ENCODE data around the gene KLF16.

KLF16 gene

GRCh38 chr19:1823539-1824251 lies 39.7 kb downstream of the KLF16 start:
- ChIA-PET CTCF (interaction anchor here (1.7 kb wide), 1 partner anchor 15 kb away, joined by 4 read pairs; no protein-coding TSS in a partner anchor), POLR2A (no interaction called here)
- TF ChIP-seq FOXM1 (IDR thresholded peaks at IDR 0.05; ENCODE audit: borderline replicate concordance) (no peak), SUZ12 (IDR thresholded peaks at IDR 0.05) (no peak), CTBP1 (IDR thresholded peaks at IDR 0.05; ENCODE audit: borderline replicate concordance) (no peak), PKNOX1 (IDR thresholded peaks at IDR 0.05) (no peak), HDGF (IDR thresholded peaks at IDR 0.05; ENCODE audit: borderline replicate concordance) (no peak), NFRKB (IDR thresholded peaks at IDR 0.05) (no peak)
- DNase-seq (ENCODE audit: extremely low spot score) = no peak

DNA sequence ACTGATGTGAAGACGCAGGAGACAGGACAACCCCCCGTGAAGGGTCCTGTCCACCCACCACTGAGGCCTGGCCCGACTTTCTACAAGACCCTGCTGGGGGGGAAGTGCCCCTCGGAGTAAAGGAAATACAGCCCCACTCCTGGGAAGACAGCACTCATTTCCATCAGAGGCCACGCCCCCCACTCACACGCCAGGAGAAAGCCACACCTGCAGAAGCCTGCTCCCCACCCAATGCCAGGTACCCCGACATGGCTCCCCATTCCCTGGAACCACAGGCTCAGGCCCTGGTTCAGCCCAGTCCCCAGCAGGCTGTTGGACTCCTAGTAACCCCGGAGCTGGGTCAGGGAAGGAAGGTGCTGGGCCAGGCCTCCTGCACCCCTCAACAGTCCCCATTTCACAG lies 40.4 kb downstream of the KLF16 start:
- ChIA-PET POLR2A (no interaction called here), CTCF (interaction anchor here (1.7 kb wide), 1 partner anchor 16 kb away, joined by 4 read pairs; no protein-coding TSS in a partner anchor)
- TF ChIP-seq L3MBTL2 (conservative IDR thresholded peaks at IDR 0.05) (no peak), TARDBP (IDR thresholded peaks at IDR 0.05) (no peak), SP1 (IDR thresholded peaks at IDR 0.05) (no peak), ZNF384 (IDR thresholded peaks at IDR 0.05) (no peak)
- DNase-seq (ENCODE audit: extremely low spot score) = no peak

GRCh38 chr19:1822210-1822609 lies 41.2 kb downstream of the KLF16 start:
- POLR2A ChIA-PET = no interaction called here
- CTCF ChIA-PET = interaction anchor here (1.7 kb wide), 1 partner anchor 16 kb away, joined by 4 read pairs; no protein-coding TSS in a partner anchor
- DNase-seq (ENCODE audit: extremely low spot score) = no peak

DNA sequence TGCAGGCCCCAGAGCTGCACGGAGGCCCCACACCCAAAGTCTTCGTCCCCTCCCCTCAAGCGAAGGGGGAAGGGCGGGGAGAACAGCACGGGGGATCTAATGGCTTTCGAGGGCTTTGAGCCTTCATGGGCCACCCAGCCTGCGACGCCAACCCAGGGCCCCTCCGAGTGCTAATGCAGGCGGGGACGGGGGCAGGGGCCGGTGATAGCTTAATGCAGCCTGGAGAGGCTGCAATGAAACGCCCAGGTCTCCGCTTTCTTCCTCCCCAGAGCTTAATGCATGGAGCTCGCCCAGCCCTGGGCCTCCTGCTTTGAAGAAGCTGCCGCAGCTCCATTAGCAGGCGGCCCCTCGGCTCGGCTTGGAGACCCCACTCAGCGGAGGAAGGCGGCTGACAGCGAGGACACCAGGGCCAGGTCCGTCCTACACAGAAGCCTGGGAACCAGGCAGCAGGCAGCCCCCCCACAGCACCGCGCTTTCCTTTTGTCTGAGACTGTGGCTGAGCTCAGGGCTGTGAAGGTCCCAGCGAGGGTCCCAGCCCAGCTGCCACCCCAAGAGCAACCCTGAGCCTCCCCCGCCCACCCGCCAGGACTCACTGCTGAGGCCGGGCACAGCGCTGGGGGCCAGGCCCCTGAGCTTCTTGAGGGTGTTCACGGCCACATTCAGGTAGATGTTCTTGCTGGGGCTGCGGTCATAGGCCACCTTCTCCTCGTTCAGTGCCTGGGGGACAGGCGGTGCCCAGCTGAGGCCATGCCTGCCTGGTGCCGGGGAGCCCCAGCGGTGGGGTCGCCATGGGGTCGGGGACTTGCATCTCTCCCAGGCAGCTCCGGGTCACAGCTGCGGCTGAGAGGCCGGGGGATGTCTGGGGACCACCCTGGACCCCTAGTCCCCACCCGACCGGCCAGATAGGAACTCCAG lies 43.8 kb downstream of the KLF16 start:
- no peak for DNase-seq (ENCODE audit: extremely low spot score)
- TF ChIP-seq SUZ12 (IDR thresholded peaks at IDR 0.05) = no peak
- TF ChIP-seq HDGF (IDR thresholded peaks at IDR 0.05; ENCODE audit: borderline replicate concordance) = no peak
- TF ChIP-seq ELF4 (IDR thresholded peaks at IDR 0.05) = no peak
- TF ChIP-seq TARDBP (IDR thresholded peaks at IDR 0.05) = no peak
- TF ChIP-seq BHLHE40 (IDR thresholded peaks at IDR 0.05; ENCODE audit: borderline replicate concordance) = no peak
- no peak for TF ChIP-seq L3MBTL2 (conservative IDR thresholded peaks at IDR 0.05)
- TF ChIP-seq FOXA1 (IDR thresholded peaks at IDR 0.05) = no peak
- TF ChIP-seq ARNT (IDR thresholded peaks at IDR 0.05) = no peak
- no peak for TF ChIP-seq ZNF384 (IDR thresholded peaks at IDR 0.05)
- no peak for TF ChIP-seq NFRKB (IDR thresholded peaks at IDR 0.05)
- TF ChIP-seq PKNOX1 (IDR thresholded peaks at IDR 0.05) = no peak
- no peak for TF ChIP-seq LEF1 (IDR thresholded peaks at IDR 0.05; ENCODE audit: borderline replicate concordance)
- TF ChIP-seq FOXK2 (IDR thresholded peaks at IDR 0.05) = no peak
- POLR2A ChIA-PET = no interaction called here

More at GRCh38 chr19:1822210-1822609, 41.2 kb downstream of the KLF16 start:
- TF ChIP-seq ELF4 (IDR thresholded peaks at IDR 0.05) (no peak), SUZ12 (IDR thresholded peaks at IDR 0.05) (no peak), NFRKB (IDR thresholded peaks at IDR 0.05) (no peak)

DNA sequence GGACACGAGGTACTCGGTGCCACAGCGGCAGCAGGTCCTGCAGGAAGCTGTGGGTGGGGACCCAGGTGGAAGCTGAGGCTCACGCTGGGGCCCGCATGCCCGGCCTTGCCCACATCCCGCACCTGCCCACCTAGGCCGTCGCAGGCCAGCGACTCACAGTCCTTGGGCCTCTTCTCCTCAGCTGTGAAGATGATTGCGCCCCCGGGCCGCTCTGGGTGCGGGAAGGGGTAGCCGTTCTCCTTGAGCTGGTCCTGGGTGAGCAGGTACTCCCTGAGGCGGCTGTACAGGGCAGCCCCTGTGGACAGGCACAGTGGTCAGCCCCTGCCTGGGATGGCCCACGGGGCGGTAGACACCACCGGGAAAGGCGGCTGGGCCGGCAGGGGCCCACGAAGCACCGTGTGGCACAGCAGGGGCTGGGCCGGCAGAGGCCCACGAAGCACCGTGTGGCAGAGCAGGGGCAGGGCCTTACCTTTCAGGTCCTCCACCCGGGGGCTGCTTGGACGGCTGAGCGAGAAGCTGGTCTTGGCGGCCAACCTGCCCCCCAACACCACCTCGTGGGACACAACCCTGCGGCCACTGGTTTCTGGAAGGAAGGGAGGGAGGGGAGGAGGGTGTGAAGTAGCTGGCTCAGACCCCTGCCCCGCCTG lies 44.7 kb downstream of the KLF16 start:
- POLR2A ChIA-PET = no interaction called here
- DNase-seq (ENCODE audit: extremely low spot score) = no peak
- CTCF ChIA-PET = interaction anchor here (1.9 kb wide), 1 partner anchor 146 kb away, joined by 5 read pairs; no protein-coding TSS in a partner anchor
- TF ChIP-seq FOXA1 (IDR thresholded peaks at IDR 0.05) (no peak), FOXK2 (IDR thresholded peaks at IDR 0.05) (no peak), L3MBTL2 (conservative IDR thresholded peaks at IDR 0.05) (no peak), HDGF (IDR thresholded peaks at IDR 0.05; ENCODE audit: borderline replicate concordance) (no peak), PKNOX1 (IDR thresholded peaks at IDR 0.05) (no peak), SP1 (IDR thresholded peaks at IDR 0.05) (no peak)

More for the DNA sequence above, 43.8 kb downstream of the KLF16 start:
- CTCF ChIA-PET = interaction anchor here (1.3 to 1.9 kb wide), 2 partner anchors 18 to 147 kb away, joined by 4 to 5 read pairs; no protein-coding TSS in a partner anchor

DNA sequence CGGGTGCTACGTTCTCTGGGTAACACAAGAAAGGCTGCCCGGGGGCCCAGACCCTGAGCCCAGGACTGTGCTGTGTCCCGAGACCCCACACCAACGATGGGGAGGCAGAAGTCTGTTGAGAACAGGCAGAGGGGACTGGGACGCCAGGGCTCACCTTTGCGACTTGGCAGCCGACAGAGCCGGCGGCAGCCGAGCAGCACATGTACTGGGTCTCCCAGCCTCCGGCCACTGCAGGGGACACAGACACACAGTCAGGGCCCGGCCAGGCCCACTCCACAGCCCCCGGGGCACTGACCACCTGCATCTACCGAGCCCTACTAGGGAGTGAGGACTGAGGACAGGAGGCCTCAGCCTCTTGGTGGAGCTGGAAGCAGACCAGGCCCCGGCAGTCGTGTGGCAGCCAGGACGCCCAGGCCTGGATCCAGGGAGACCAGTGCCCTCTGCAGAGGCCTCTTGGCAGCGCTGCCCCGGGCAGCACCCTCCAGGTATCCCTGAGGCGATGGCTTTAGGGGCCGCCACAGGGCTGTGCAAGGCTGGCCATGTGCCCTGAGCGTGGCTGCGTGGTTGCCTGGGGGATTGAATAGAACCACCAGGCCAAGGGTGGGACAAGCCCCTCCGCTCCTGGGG lies 45.7 kb downstream of the KLF16 start:
- no peak for DNase-seq (ENCODE audit: extremely low spot score)
- CTCF ChIA-PET = interaction anchor here (1.0 kb wide), 1 partner anchor 9 kb away, joined by 3 read pairs; no protein-coding TSS in a partner anchor
- TF ChIP-seq L3MBTL2 (conservative IDR thresholded peaks at IDR 0.05) (no peak), ARNT (IDR thresholded peaks at IDR 0.05) (no peak), LEF1 (IDR thresholded peaks at IDR 0.05; ENCODE audit: borderline replicate concordance) (no peak), TARDBP (IDR thresholded peaks at IDR 0.05) (no peak), SUZ12 (IDR thresholded peaks at IDR 0.05) (no peak), FOXM1 (IDR thresholded peaks at IDR 0.05; ENCODE audit: borderline replicate concordance) (no peak), ZNF384 (IDR thresholded peaks at IDR 0.05) (no peak), ELF4 (IDR thresholded peaks at IDR 0.05) (no peak)
- POLR2A ChIA-PET = no interaction called here
